Muscle layer of duodenum (tissue), 2 donors: ENCODE measurements around the gene CDK5R1.

Source experiments
- H3K27ac ChIP-seq: one replicate; pipeline ENCODE4 v1.7.0; 2013; ENCODE audit warnings: mild to moderate bottlenecking, low read length
- H3K27me3 ChIP-seq: one replicate; pipeline ENCODE4 v1.7.0; 2013; ENCODE audit warnings: low read depth, mild to moderate bottlenecking, control low read depth, low read length
- H3K36me3 ChIP-seq, 2 donors: one replicate each; pipeline ENCODE4 v1.7.0; 2013; ENCODE audit warnings: low read length in 2 of 2, control low read depth in 1 of 2, mild to moderate bottlenecking in 1 of 2; ENCODE audit not compliant: insufficient read depth in 2 of 2, control insufficient read depth in 1 of 2
- H3K4me1 ChIP-seq, 2 donors: one replicate each; pipeline ENCODE4 v1.7.0; 2013; ENCODE audit warnings: low read length in 2 of 2, mild to moderate bottlenecking in 2 of 2, control low read depth in 1 of 2, moderate library complexity in 1 of 2; ENCODE audit not compliant: insufficient read depth in 2 of 2, control insufficient read depth in 1 of 2
- H3K4me3 ChIP-seq, 2 donors: one replicate each; pipeline ENCODE4 v1.7.0; 2013; ENCODE audit warnings: low read length in 2 of 2, low read depth in 1 of 2, mild to moderate bottlenecking in 1 of 2
- H3K9me3 ChIP-seq, 2 donors: one replicate each; pipeline ENCODE4 v1.7.0; 2013; ENCODE audit warnings: low read length in 2 of 2, control low read depth in 1 of 2, mild to moderate bottlenecking in 1 of 2; ENCODE audit not compliant: control insufficient read depth in 1 of 2
- donor health status: healthy.

Gene CDK5R1

DNA sequence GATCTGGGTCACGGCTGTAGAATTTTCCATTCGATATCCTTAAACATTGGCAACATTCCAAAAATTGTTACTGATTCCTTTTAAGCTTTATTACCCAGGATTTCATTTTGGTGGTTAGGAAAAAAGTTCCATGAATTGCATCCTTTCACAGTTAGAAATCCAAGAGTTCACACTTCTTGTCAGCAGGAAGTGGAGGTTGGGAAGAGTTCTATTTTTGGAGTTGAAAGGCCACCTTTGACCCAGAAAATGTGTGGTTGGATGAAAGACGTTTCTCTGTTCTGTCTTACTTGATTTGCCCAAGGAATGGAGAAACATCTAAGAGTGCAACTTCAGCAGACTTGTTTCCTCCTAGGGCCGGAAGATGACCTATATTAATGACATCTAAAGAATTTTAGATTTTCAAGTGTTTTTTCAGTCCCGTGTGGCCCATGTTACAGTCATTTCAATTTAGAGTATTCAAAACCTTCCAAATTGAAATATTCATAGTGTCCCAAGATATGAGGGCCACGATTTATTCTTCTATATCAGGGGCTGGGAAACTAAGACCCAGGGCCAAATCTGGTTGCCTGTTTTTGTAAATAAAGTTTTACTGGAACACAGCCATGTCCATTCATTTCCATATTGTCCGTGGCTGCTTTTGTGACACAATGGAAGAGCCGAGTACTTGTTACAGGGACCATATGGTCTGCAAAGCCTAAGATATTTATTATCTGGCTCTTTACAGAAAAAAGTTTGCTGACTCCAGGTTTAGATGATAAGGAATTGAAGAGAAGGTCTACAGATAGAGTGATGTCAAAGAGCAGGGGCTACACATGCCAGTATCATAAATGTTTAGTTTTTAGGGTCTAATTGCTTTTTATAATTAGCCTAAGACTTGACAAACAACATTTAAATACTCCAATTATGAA, 50.2 kb downstream of the CDK5R1 start:
- Histone ChIP-seq H3K9me3 (no peaks in the 10 kb centered on the region), H3K4me1 (no peaks in the 10 kb centered on the region), H3K27me3 (no peaks in the 10 kb centered on the region), H3K36me3 (no peaks in the 10 kb centered on the region), H3K4me3 (no peak overlapping the region), H3K27ac (no peak overlapping the region)
